GM03348 (cell line): Measurements from ENCODE around the gene SH2D3C.
A peak's percentile ranks its signal among the peaks of the same experiment; 100 is the strongest.

ENCODE experiments used
- DNase-seq: peaks from one replicate; pipeline ENCODE4 v3.0.0; 2012; ENCODE audit warnings: low spot score

Gene SH2D3C

DNA sequence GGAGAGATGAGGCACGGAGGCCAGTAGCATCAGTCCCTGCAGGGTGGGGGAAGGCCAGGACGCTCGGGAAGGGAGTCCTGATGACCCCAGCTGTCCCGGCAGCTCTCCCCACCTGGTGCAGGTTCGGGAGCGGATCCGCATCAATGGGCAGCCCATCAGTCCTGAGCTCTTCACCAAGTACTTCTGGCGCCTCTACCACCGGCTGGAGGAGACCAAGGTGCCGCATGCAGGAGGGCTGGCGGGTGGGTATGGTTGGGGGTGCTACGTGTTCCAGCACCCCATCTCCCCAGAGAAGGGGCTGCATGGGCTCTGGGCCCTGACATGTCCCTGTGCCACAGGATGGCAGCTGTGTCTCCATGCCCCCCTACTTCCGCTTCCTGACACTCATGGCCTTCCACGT is 28.4 kb upstream of the SH2D3C start:
- DNase-seq = no peak

DNA sequence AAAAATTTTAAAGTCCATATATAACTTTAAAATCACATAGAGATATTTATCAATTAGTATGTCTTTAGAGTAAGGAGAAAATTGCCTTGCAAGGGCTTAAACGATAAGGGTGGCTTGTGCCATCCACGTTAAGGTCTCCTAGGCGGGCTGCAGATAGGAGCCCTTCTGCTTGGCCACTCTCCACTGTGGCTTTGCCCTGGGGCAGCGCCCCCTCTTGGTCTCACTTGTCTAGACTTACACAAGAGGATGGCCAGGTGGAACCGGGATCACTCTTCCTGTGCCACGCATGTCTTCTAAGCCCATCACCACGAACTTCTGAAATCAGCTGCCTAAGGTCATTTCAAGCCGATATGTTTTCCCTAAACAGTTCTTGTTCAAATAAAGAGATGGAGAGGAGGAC is 27.2 kb upstream of the SH2D3C start:
- no peak for DNase-seq

DNA sequence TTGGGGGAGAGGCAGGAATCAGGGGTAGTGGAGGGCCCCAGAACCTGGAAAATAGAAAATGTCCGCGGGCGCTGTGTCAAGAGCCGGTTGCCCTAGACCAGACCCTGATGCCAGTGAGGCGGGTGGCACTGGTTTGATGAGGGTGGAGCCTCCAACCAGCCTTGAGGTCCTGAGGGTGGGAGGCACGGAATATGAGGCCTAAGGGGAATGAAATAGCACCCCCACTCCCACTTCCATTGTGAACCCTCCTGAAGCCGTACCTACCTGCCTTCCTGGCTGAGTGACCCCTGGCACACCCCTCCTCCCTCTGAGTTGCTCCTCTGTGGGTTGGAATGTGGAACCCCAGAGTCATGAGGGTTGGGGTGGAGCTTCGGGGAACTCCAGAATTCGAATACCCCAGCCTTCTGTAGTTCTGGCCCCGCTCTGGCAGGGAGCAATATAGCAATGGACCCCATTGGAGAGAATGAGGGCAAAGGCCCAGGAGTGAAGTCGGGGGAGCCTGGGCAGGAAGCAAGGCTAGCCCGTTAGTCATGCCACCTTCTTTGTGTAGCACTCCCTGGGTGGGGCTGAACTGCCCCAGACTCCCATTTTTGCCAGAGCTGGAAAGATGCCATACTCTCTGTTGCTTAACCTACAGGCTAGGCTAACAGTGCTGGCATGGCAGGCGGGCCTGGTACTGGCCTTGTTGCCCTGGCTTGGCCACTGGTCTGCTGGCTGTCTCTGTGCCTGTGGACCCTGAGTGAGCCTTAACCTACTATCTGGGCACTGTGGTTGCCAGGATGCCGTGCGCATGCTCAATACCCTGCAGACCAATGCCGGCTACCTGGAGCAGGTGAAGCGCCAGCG is 25.3 kb upstream of the SH2D3C start:
- peak; percentile 67 for DNase-seq

DNA sequence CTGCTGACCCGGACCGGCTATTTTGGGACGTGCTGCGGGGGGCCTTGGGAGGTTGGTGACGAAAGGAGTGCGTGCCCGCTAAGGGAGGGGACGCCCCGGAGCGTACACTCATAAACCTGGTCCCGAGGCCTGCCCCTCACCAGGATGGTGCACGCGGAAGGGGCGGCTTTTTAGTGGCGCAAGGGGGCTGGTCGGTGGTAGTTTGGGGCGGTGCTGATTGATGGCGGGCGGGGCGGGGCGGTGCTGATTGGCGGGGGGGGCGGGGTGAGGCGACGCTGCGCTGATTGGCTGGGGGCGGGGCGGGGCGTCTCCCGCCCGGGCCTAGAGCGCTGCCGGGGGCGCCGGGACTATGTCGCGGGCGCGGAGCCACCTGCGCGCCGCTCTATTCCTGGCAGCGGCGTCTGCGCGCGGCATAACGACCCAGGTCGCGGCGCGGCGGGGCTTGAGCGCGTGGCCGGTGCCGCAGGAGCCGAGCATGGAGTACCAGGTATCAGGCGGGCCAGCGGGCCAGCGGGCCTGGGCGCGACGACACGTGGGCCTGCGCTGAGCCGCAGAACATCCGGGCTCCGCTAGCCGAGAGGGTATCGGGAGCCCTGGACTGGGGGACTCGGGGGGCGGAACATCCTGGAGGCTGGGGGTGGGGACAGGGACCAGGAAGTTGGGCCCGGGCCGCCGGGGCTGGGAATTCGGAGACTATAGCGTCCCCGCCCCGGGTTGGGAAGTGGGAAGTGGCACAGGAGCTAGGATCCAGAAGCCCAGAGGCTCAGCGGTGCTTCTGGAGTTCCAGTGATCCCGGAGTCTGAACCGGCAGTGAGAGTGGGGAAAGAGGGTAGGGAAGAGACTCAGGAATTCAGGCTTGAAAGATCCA is 24.3 kb upstream of the SH2D3C start, which contains the start of gene FPGS:
FPGS (plus strand) TSS at position 307 of the 868 bp plus-strand sequence; CDS start at position 350, 43 bp downstream.
- DNase-seq = peak; percentile 97

DNA sequence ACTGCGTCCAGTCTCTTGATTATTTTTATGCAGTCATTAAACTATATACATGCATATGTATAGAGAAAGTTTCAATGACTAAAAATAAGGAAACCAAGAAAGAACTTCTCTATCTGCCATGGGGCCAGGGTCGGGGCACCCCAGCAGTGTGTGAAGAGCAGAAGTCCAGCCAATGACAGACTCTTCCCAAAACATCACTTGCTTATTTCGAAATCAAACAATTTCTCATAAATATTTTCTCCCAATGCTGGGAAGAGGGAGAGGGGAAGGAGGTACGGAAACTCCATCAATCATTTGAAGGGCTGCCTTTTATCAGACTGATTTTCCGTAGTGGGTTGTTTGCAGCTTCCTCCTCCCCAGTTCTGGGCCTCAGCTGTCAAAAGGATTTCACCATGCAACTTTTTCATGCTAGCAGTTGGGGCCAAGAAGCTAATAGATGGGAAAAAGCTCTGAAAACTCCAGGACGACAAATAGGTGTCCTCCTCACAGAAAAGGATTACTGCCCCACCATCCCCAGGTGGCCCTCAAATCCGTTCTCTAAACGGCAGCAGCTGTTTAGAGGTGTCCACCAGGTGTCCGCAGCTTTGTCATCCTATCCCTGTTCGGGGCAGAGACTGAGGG is 23.6 kb upstream of the SH2D3C start:
- peak; percentile 13 for DNase-seq

DNA sequence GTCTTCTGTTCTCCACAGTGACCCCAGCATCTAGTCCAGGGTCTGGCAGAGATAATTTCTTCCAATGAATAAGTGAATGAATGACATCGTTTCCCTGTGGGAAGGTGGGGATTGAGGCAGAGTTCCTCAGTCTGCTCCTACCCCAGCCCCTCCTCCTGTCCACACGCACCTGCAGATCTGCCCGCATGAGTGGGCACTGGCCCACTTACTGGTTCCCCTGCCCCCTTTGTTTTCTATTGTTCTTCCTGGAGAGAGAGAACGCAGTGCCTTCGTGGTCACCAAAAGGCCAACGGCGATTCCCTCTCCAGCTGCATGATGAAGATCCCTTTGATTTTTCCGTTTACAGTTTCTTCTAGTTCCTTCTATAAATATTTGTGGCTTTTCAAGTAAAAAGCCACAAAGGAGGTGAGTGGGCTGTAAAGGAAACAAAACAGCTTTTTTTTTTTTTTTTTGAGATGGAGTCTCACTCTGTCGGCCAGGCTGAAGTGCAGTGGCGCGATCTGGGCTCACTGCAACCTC is 18.4 kb upstream of the SH2D3C start:
- no peak for DNase-seq

DNA sequence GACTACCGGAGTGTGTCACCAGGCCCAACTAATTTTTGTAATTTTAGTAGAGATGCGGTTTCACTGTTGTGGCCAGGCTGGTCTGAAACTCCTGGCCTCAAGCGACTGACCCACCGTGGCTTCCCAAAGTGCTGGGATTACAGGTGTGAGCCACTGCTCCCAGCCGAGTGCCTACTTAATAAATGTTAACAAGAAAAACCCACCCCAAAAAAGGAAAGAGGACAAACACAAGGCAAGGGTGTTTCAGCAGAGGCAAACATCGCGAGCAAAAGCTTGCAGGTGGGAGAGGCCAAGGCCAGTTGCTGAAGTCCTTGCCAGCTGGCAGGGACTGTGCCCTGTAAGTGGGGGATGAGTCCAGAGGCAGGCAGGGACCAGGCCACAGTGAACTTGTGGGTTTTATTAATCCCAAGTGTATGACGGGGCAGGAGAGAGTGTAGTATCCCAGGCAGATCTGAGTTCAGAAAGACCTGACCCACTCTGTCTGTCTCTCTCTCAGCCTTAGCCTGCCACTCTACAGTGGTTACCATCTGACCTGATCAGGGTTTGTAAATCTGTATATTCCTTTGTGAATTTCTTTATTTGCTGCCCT is 17.9 kb upstream of the SH2D3C start:
- DNase-seq = peak; percentile 35

DNA sequence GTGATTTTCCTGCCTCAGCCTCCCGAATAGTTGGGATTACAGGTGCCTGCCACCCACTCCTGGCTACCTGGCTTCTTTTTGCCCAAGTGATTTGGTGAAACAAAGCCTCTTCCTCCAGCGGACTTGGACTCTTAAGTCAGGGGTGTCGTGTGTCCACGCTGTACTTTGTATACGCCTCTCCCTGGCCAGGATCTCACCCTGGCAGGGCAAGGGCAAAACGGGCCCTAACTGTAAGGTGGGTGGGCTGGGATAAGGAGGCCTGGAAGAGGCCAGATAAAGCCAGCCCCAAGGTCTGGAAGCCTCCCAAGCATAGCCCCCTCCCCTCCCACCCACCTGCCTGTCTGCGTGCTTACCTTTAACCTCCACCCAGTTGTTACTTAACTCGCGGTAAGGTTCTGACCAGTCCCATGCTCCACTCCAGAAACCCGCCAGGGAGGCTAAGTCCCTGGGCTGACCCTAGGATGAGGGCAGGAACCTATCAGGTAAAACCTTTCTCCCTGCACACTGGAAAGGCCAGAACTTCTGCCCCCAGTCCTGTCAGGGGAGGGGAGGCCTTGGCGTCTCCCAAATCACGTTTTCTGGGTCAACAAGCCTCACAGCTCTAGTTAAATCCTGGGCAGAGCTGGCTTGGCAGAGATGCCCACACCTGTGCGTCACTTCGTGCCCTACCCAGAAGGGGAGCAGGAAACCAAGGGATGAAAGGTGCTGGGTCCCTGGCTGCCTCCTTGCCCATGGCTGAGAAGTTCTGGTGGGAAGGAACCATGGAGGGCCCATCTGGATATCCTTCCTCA is 15.7 kb upstream of the SH2D3C start:
- DNase-seq = no peak

DNA sequence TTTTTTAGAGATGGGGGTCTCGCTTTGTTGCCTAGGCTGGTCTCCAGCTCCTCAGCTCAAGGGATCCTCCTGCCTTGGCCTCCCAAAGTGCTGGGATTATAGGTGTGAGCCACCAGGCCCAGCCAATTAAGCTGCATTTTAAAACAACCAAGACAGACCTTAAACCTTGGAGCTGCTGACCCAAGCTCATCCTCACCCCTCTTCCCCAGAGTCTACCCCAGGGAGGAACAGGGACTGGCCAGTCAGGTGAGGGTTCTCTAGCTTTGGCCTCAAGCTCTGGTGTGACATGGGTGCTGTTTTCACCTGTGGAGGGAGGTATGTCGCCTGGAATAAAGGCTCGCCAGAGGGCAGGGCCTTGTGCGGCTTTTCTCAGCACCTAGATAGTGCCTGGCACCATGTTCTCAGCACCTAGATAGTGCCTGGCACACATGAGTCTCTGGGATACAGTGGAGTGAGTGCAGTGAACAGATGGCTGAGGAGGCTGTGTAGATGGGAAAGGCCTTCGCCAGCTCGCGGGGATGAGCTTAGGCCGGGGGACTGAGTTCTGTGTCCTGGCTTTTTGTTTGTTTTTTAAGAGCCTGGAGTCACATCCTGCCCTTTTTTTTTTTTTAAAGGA is 14.7 kb upstream of the SH2D3C start:
- no peak for DNase-seq

DNA sequence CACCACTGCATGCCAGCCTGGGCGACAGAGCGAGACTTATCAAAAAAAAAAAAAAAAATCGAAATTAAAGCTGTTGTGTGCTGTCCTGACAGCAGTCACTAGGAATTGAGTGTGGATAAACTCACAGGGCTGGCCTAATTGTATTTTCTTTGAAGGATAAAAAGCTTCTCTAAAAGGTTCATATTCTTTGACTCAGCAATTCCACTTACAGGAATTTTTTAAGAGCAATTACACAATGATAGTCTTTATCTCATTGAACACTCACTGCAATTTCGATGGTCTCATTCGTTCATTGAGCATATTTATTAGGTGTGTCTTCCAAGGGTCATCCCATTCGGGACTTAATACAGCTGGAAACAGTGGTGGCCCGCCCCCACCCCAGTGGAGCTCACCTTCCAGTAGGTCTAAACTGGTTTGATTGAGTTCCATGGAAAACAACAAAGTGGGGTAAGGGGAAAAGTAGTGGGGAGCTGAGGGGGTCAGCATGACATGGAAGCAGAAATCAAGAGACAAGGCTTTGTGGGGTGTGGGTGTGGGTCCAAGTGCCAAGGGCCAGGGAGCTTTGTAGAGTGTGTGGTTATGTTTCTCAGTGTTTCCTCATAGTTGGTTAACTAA is 14.1 kb upstream of the SH2D3C start:
- no peak for DNase-seq

DNA sequence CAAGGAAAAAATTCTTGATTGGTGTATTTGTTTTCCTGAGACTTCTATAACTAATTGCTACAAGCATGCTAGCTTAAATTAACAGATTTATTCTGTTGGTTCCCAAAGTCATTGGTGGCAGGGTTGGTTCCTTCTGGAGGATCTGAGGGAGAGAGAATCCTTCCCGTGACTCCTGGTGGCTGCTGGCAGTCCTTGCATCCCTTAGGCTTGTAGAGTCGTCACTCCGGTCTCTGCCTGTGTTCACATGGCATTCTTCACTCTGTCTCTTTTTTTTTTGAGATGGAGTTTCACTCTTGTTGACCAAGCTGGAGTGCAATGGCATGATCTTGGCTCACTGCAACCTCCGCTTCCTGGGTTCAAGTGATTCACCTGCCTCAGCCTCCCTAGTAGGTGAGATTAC is 12.6 kb upstream of the SH2D3C start:
- DNase-seq = no peak

DNA sequence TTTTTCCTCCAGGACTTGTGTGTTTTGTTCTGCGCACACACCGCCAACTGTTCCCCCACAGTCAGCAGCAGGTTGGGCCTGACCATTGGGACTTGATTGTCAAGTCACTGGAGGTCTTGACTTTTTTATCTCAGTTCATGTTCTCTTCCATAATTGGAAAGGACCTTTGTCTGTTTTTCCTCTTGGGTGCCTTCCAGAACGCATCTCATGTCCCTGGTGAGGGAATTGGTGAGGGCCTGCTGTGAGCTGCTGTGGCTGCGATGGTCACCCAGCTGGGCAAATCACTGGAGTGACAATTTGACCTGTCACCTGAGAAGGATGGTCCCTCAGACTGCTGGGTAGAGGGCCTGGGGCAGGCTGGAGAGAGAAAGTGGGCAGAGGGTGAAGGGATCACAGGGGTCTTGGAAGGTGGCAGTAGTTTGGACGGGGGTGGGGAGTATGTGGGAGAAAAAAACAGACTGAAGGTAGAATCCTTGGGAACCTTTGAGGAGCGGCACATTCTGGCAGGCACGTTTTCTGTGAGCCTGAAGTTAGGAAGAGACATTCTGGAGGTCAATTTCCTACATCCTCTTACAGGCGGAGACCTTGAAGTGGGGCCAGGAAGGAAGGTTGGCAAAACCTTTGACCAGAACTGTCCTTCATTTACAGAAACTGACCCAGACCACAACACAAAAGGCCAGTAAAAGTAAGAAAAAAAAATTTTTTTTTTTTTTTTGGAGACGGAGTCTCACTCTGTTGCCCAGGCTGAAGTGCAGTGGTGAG is 11.8 kb upstream of the SH2D3C start:
- no peak for DNase-seq

DNA sequence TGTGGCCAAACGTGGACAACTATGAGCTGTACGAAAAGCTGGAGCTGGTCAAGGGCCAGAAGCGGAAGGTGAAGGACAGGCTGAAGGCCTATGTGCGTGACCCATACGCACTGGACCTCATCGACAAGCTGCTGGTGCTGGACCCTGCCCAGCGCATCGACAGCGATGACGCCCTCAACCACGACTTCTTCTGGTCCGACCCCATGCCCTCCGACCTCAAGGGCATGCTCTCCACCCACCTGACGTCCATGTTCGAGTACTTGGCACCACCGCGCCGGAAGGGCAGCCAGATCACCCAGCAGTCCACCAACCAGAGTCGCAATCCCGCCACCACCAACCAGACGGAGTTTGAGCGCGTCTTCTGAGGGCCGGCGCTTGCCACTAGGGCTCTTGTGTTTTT is 10.7 kb upstream of the SH2D3C start:
- DNase-seq = no peak

DNA sequence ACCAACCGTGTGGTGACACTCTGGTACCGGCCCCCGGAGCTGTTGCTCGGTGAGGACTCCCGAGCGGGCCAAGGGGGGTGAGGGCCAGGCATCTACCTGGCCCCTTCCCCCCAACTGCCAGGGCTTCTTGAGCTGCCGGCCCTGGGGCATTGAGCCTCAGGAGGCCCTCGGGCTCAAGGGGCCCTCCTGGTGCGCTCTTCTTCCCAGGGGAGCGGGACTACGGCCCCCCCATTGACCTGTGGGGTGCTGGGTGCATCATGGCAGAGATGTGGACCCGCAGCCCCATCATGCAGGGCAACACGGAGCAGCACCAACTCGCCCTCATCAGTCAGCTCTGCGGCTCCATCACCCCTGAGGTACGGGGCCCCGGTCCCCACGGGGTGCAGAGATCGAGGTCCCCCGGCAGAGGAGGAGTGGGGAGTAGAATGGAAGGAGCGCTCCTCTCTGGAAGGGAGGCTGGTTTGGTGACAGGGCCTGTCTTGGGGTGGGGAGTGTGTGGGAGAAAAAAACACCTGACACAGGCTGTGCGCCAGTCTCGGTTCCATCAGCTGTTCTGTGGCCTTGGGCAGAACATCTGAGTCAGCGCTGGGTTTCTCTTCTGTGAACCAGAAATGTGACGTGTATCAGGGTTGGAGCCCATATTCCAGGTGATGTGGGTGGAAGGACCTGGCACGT is 10.0 kb upstream of the SH2D3C start:
- no peak for DNase-seq

DNA sequence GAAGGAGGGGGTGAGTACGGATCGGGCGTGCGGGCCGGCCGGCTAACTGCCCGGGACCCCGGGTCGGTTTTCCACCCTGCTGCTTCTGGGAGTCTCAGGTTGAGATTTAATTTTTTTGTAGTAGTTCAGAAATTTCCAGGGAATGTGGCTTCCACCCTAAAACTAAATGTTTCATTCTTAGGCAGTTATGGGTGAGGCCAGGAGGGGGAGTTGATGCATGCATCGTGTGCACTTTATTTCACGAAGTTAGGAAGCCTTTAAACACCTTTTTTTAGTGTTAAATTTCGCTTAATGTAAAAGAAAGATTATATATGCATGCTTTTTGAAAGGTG is 8.3 kb upstream of the SH2D3C start:
- DNase-seq = peak; percentile 41

DNA sequence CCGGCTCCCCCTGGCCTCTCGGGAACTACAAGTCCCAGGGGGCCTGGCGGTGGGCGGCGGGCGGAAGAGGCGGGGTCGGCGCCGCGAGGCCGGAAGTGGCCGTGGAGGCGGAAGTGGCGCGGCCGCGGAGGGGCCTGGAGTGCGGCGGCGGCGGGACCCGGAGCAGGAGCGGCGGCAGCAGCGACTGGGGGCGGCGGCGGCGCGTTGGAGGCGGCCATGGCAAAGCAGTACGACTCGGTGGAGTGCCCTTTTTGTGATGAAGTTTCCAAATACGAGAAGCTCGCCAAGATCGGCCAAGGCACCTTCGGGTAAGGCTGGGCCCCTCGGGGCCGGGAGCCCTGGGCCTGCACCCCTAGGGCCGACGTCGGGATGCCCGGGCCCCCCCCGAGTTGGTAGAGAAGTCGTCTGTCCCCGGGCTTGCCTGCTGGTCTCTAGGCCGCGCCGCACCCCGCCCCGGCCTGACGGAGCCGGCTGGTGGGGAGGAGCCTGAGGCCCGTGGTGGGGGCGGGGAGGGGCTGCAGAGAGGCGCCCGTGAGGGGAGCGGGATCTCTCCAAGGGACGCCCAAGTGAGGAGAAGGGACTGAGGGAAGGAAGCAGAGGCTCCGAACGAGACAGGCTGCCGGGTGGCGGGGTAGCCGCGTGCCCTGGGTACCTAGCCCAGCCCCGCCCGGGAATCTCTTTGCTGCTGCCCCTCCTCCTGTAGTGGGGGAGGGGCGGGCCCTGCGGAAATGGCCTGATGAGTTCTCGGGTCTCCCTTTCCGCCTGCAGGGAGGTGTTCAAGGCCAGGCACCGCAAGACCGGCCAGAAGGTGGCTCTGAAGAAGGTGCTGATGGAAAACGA is 7.7 kb upstream of the SH2D3C start, which contains the start of gene CDK9:
CDK9 (plus strand) TSS at position 102 of the 840 bp plus-strand sequence; CDS start at position 217, 115 bp downstream.
- peak; percentile 96 for DNase-seq

DNA sequence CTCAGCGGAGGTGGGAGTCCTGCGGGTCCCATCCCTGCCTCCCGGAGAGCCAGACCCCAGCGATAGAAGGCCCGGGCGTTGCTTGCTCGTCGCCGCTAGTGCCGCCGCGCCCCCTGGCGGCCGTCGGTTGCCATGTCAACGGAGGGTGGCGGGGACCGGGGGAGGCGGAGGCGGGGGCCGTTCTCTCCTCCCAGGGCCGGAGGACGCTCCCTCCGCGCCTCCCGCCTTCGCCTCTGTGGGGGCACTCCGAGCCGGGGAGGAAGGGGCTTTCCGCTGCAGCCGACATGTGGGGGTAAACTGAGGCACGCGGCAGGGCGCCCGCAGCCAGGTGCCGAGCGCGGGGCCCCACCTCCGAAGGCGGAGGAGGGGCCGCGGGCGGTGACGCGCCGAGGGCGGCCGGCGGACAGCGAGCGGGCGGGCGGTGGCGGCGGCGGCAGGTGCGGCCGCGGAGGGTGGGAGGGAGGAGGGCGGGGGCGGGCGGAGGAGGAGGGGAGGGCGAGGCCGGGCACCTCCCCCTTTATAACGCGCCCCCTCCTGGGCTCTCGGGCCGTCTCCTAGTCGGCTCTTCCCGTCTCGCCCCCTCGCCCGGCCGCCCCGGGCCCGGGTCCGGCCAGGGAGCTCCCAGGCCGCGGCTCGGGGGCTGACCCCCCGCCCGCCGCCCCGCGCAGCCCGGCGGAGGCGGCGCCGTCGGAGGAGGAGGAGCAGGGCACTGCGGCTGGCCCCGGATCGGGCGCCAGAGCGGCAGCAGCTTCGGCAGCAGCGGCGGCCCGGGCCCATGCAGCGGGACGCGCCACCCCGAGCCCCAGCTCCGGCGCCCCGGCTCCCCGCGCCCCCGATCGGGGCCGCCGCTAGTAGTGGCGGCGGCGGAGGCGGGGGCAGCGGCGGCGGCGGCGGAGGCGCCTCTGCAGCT is 6.8 kb upstream of the SH2D3C start:
- DNase-seq = peak; percentile 96
